NT2/D1 (cell line): Measurements from ENCODE around the gene CT47C1.

ENCODE experiments used
- SUZ12 ChIP-seq: IDR thresholded peaks from 2 replicates; pipeline ENCODE4 v1.6.1; 2011; ENCODE audit not compliant: insufficient read length, insufficient read depth; ENCODE audit errors: extremely low read depth
- YY1 ChIP-seq: IDR thresholded peaks from 2 replicates; pipeline ENCODE4 v1.6.1; 2011; ENCODE audit not compliant: insufficient read length, insufficient read depth
- ZNF274 ChIP-seq: IDR thresholded peaks from 2 replicates; pipeline ENCODE4 v1.6.1; 2011; ENCODE audit warnings: mild to moderate bottlenecking, low read depth, low read length

DNA sequence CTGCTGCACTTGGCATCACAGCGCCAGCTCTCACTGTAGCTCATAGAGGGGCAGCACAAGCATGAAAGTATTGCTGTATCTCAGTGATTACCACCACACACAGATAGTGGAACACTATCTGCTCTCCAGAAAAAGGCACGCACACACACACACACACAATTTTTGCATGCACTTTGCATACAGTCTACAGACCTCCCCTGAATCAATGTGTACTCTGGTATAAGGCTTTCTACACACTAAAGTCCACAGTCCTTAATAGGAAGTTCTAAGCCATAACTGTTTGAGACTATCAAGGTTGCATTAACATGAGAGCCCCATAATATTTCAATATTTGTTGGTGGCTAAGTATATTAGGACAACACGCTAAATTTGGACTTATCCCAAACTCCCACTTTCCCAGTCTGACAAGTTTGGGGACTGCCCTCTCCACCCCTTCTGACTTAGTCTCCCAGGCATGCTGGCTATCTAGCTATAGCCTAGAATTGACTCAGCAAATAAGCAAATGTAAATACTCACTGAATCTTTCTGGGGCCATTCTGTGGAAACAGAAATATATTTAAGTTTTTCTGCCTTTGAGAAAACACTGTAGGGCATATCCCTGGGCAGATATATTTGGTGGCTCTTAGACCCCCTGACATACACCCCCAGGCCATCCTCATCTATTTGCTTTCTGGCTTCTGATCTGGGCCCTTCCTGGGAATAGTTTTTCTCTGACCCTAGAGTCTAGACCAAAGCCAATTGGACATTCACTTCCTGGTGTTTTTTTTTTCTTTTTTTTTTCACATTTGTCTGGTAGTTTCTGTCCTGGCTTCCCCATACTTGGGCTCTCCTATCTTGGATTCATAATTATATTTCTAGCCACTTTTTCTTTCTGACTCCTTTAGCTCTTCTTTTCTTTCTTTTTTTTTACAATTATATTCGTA, 36.4 kb upstream of the CT47C1 start:
- TF ChIP-seq SUZ12 (no peak), YY1 (no peak), ZNF274 (no peak)
